ENCODE results near the gene TYMS. TPM values are rescaled to one million over a fixed set of nuclear protein-coding genes. Genes with fewer than 3 reads are reported as not detected.

Gene TYMS
- total RNA-seq, 1 experiment from 2014 or later, result 143 TPM

DNA sequence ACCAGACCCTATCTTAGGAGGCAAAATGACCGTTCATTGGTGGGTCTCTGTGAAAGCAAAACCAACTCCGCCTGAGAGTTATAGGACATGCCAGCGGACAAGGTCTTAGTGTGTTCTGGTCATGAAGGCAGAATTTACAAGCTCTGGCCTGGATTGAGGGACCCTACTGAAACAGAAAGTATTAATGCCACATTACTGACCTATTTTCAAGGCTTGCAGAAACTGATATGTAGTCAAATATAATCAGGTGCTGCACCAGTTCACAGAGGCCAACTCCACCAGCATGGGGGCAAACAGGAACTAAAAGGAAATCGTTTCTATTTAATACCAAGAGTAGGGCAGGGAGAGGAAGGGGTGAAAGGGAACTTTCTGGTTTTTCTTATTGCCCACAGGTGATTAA is 19.7 kb downstream of the TYMS start:
- Mint-ChIP-seq H3K27ac (ENCODE audit: unreplicated experiment) (no peak overlapping the region), H3K36me3 (ENCODE audit: insufficient read depth, unreplicated experiment) (peaks cover 84% of the 10 kb centered on the region), H3K4me3 (ENCODE audit: unreplicated experiment) (no peak overlapping the region), H3K4me1 (ENCODE audit: low read depth, unreplicated experiment) (peaks cover 15% of the 10 kb centered on the region), H3K9me3 (ENCODE audit: unreplicated experiment) (no peaks in the 10 kb centered on the region), H3K27me3 (ENCODE audit: insufficient read depth, unreplicated experiment) (no peaks in the 10 kb centered on the region)
- ChIA-PET CTCF (no interaction called here), POLR2A (no interaction called here)
- TF ChIP-seq, protein P1, sequence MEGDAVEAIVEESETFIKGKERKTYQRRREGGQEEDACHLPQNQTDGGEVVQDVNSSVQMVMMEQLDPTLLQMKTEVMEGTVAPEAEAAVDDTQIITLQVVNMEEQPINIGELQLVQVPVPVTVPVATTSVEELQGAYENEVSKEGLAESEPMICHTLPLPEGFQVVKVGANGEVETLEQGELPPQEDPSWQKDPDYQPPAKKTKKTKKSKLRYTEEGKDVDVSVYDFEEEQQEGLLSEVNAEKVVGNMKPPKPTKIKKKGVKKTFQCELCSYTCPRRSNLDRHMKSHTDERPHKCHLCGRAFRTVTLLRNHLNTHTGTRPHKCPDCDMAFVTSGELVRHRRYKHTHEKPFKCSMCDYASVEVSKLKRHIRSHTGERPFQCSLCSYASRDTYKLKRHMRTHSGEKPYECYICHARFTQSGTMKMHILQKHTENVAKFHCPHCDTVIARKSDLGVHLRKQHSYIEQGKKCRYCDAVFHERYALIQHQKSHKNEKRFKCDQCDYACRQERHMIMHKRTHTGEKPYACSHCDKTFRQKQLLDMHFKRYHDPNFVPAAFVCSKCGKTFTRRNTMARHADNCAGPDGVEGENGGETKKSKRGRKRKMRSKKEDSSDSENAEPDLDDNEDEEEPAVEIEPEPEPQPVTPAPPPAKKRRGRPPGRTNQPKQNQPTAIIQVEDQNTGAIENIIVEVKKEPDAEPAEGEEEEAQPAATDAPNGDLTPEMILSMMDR (IDR thresholded peaks at IDR 0.05; ENCODE audit: insufficient read depth in 1 of 2, low read depth in 1 of 2, low read length in 1 of 2, severe bottlenecking in 1 of 2, unreplicated experiment in 1 of 2), result no peak
- Histone ChIP-seq H3K27me3 (replicated peaks; ENCODE audit: control insufficient read depth, insufficient read depth, low read length) (no peaks in the 10 kb centered on the region), H3K36me3 (ENCODE audit: control insufficient read depth, insufficient read depth, low read length) (peaks cover 6% of the 10 kb centered on the region), H3K9me3 (no peaks in the 10 kb centered on the region), H3K4me1 (peaks cover 7% of the 10 kb centered on the region), H3K4me3 (ENCODE audit: low read depth, low read length) (no peak overlapping the region)
- BruUV-seq (replicated peaks), result no TSS peak
- intact Hi-C loops (cut with micrococcal nuclease; ENCODE audit: unreplicated experiment), result no loop called here
- DNase-seq, result no peak

DNA sequence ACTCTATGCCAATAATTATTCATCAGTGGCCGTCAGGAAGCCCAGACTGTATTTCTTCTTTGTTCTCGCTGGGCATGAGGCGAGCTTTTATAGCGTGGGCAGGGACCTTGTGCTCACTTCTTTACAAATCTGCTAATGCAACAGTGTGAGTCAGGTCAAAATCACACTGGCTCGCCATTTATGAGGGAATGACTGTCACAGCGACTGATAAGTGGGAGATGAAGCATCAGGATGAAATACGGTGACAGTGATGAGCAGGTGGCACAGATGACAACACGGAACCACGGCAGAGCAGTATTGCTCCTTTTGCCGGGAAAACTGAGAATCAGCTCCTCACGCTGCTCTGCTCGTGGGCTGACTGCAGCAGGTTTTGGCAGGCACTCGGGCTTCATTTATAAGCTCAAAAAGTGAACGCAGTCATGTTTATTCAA is 20.5 kb downstream of the TYMS start:
- peaks cover 15% of the 10 kb centered on the region for H3K4me1 ChIP-seq
- ChIA-PET POLR2A (no interaction called here), CTCF (no interaction called here)
- H3K27me3 ChIP-seq (replicated peaks; ENCODE audit: control insufficient read depth, insufficient read depth, low read length), result no peaks in the 10 kb centered on the region
- intact Hi-C loops (cut with micrococcal nuclease; ENCODE audit: unreplicated experiment), result no loop called here
- H3K27ac Mint-ChIP-seq (ENCODE audit: unreplicated experiment), result no peak overlapping the region
- no TSS peak for BruUV-seq (replicated peaks)
- H3K36me3 Mint-ChIP-seq (ENCODE audit: insufficient read depth, unreplicated experiment), result peaks cover 84% of the 10 kb centered on the region
- H3K4me3 ChIP-seq (ENCODE audit: low read depth, low read length), result no peak overlapping the region
- no peaks in the 10 kb centered on the region for H3K27me3 Mint-ChIP-seq (ENCODE audit: insufficient read depth, unreplicated experiment)
- H3K9me3 ChIP-seq, result no peaks in the 10 kb centered on the region
- no peak overlapping the region for H3K4me3 Mint-ChIP-seq (ENCODE audit: unreplicated experiment)
- TF ChIP-seq, protein P1 (IDR thresholded peaks at IDR 0.05; ENCODE audit: insufficient read depth in 1 of 2, low read depth in 1 of 2, low read length in 1 of 2, severe bottlenecking in 1 of 2, unreplicated experiment in 1 of 2), result no peak
- no peaks in the 10 kb centered on the region for H3K9me3 Mint-ChIP-seq (ENCODE audit: unreplicated experiment)
- H3K36me3 ChIP-seq (ENCODE audit: control insufficient read depth, insufficient read depth, low read length), result peaks cover 6% of the 10 kb centered on the region
- no peak for DNase-seq
- H3K4me1 Mint-ChIP-seq (ENCODE audit: low read depth, unreplicated experiment), result peaks cover 20% of the 10 kb centered on the region

DNA sequence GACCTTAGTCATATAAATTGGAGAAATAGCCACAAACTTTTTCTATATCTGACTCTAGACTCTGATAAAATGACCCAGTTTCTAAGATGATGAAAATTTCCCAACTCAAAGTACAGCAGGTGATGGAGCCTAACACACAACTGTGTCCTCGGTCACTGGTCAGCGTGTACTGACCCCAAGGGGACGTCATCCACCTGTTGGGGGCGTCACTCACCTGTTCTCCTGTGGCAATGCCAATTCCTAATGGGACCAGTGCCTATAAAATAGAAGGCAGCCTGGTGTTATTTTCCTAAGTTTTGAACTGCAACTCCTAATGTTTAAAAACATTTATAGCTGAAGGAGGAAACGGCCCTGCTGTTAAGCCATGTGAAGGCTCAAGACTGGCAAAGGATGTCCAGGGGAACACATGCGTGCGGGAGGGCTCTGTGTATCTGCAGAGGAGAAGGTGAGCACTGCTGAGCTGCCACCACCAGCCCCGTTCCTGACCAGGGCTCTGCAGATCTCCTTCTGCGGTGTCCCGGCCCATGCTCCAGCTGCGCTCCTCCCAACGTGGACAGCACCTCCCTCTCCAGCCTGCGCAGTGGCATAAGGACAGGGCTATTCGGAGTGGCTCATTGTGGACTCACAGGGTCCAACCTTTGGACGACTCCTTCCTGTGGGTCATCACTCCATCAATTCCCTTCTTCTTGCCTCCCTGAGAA is 21.2 kb downstream of the TYMS start:
- H3K27me3 ChIP-seq (replicated peaks; ENCODE audit: control insufficient read depth, insufficient read depth, low read length), result no peaks in the 10 kb centered on the region
- Mint-ChIP-seq H3K36me3 (ENCODE audit: insufficient read depth, unreplicated experiment) (peaks cover 88% of the 10 kb centered on the region), H3K9me3 (ENCODE audit: unreplicated experiment) (no peaks in the 10 kb centered on the region), H3K4me1 (ENCODE audit: low read depth, unreplicated experiment) (peaks cover 26% of the 10 kb centered on the region), H3K27ac (ENCODE audit: unreplicated experiment) (no peak overlapping the region), H3K4me3 (ENCODE audit: unreplicated experiment) (no peak overlapping the region), H3K27me3 (ENCODE audit: insufficient read depth, unreplicated experiment) (no peaks in the 10 kb centered on the region)
- H3K4me1 ChIP-seq, result peaks cover 21% of the 10 kb centered on the region
- H3K36me3 ChIP-seq (ENCODE audit: control insufficient read depth, insufficient read depth, low read length), result peaks cover 6% of the 10 kb centered on the region
- CTCF ChIA-PET, result no interaction called here
- POLR2A ChIA-PET, result no interaction called here
- no peak for DNase-seq
- TF ChIP-seq, protein P1 (IDR thresholded peaks at IDR 0.05; ENCODE audit: insufficient read depth in 1 of 2, low read depth in 1 of 2, low read length in 1 of 2, severe bottlenecking in 1 of 2, unreplicated experiment in 1 of 2), result no peak
- no TSS peak for BruUV-seq (replicated peaks)
- intact Hi-C loops (cut with micrococcal nuclease; ENCODE audit: unreplicated experiment), result no loop called here
- H3K4me3 ChIP-seq (ENCODE audit: low read depth, low read length), result no peak overlapping the region
- H3K9me3 ChIP-seq, result no peaks in the 10 kb centered on the region

Data from Caco-2 (cell line).